LNCAP (cell line): ENCODE data around the gene TMC4.

Experiments
- CTCF ChIP-seq: fragments of 450-650 bp; IDR thresholded peaks from 2 replicates; pipeline ENCODE4 v1.5.1; 2017; ENCODE audit warnings: mild to moderate bottlenecking

Gene TMC4

GRCh38 chr19:54136086-54136863 is 36.7 kb downstream of the TMC4 start:
- TF ChIP-seq CTCF, result no peak

- no peak for TF ChIP-seq CTCF
These were observed 38.9 kb downstream of the TMC4 start for GRCh38 chr19:54133957-54134590.

- TF ChIP-seq CTCF, result no peak
These were observed 39.5 kb downstream of the TMC4 start for GRCh38 chr19:54133312-54133956.

GRCh38 chr19:54129617-54129996 is 43.4 kb downstream of the TMC4 start:
- no peak for TF ChIP-seq CTCF

- TF ChIP-seq CTCF, result no peak
These were observed 44.0 kb downstream of the TMC4 start for GRCh38 chr19:54128796-54129616.

- no peak for TF ChIP-seq CTCF
These were observed 44.6 kb downstream of the TMC4 start for GRCh38 chr19:54128441-54128725.

GRCh38 chr19:54127688-54128440 is 45.1 kb downstream of the TMC4 start:
- TF ChIP-seq CTCF, result no peak
